Measurements from ENCODE around the gene OPN4. TPM values are rescaled to one million over a fixed set of nuclear protein-coding genes. Genes with fewer than 3 reads are reported as not detected.

The OPN4 gene
- total and polyA plus RNA-seq, 9 of the 15 experiments (the other 6 are each of a cell fraction or from before 2014, with no cell fraction given): not detected

DNA sequence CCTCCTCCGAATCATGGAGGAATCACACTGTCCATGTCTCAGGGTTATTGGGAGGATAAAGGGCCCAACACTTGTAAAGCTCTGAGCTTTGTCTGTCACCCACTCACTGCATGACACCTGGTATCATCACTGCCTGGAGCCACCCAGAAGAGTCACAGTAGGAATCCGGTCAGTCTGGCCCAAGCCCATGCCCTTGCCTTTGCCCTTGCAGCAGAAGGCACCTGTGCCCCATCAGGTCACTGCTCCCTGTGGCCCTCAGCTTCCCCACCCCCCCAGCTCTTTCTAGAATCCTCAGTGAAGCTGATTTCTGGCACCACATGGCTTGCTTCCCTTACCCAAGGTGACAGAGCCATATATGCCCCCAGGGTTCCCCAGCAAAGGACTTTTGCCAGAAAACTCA is 28.3 kb downstream of the OPN4 start:
- no TSS peak for BruUV-seq (replicated peaks)
- Histone ChIP-seq H4K20me1 (replicated peaks; ENCODE audit: control insufficient read depth, insufficient read depth, low read length) (no peaks in the 10 kb centered on the region), H3K9me1 (ENCODE audit: control insufficient read depth, insufficient read depth, low read length) (no peaks in the 10 kb centered on the region), H2AFZ (ENCODE audit: low read depth, low read length) (no peak overlapping the region), H3K9ac (ENCODE audit: insufficient read depth in 1 of 2, low read depth in 2 of 2, low read length in 2 of 2) (no peak overlapping the region), H3K4me3 (no peak overlapping the region), H3K9me3 (replicated peaks; ENCODE audit: control insufficient read depth, insufficient read depth, low read depth, low read length) (no peaks in the 10 kb centered on the region), H3K79me2 (ENCODE audit: control insufficient read depth, insufficient read depth, low read length) (no peaks in the 10 kb centered on the region), H3K27me3 (ENCODE audit: control insufficient read depth in 2 of 2, insufficient read depth in 2 of 2, low read length in 2 of 2) (peaks cover 7 to 29% of the 10 kb centered on the region in 2 experiments; a peak in 4 of 5 replicates), H3K27ac (ENCODE audit: extremely low read depth, low read depth, low read length) (no peak overlapping the region), H3K36me3 (ENCODE audit: control insufficient read depth, insufficient read depth, low read length) (no peaks in the 10 kb centered on the region), H3K4me1 (replicated peaks in 1 of 2; ENCODE audit: control insufficient read depth in 2 of 2, insufficient read depth in 2 of 2, low read length in 2 of 2) (peaks cover 9 to 38% of the 10 kb centered on the region in 2 experiments; a peak in 4 of 5 replicates), H3K4me2 (ENCODE audit: insufficient read depth, low read length) (no peak overlapping the region)
- TF ChIP-seq, protein P1, sequence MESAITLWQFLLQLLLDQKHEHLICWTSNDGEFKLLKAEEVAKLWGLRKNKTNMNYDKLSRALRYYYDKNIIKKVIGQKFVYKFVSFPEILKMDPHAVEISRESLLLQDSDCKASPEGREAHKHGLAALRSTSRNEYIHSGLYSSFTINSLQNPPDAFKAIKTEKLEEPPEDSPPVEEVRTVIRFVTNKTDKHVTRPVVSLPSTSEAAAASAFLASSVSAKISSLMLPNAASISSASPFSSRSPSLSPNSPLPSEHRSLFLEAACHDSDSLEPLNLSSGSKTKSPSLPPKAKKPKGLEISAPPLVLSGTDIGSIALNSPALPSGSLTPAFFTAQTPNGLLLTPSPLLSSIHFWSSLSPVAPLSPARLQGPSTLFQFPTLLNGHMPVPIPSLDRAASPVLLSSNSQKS (CRISPR knock-in tag; IDR thresholded peaks at IDR 0.05): no peak
- TF ChIP-seq MBD2 (IDR thresholded peaks at IDR 0.05; ENCODE audit: borderline replicate concordance, low read depth) (no peak), NFIX (CRISPR knock-in tag; IDR thresholded peaks at IDR 0.05; ENCODE audit: low read depth) (no peak), ZNF639 (CRISPR knock-in tag; conservative IDR thresholded peaks at IDR 0.05 in 1 of 2, IDR thresholded peaks at IDR 0.05 in 1 of 2) (no peak), XRCC3 (IDR thresholded peaks at IDR 0.05) (no peak)
- TF ChIP-seq, protein P2, sequence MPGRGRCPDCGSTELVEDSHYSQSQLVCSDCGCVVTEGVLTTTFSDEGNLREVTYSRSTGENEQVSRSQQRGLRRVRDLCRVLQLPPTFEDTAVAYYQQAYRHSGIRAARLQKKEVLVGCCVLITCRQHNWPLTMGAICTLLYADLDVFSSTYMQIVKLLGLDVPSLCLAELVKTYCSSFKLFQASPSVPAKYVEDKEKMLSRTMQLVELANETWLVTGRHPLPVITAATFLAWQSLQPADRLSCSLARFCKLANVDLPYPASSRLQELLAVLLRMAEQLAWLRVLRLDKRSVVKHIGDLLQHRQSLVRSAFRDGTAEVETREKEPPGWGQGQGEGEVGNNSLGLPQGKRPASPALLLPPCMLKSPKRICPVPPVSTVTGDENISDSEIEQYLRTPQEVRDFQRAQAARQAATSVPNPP (IDR thresholded peaks at IDR 0.05; ENCODE audit: borderline replicate concordance, insufficient read depth, insufficient read length): no peak
- TF ChIP-seq, protein P3, sequence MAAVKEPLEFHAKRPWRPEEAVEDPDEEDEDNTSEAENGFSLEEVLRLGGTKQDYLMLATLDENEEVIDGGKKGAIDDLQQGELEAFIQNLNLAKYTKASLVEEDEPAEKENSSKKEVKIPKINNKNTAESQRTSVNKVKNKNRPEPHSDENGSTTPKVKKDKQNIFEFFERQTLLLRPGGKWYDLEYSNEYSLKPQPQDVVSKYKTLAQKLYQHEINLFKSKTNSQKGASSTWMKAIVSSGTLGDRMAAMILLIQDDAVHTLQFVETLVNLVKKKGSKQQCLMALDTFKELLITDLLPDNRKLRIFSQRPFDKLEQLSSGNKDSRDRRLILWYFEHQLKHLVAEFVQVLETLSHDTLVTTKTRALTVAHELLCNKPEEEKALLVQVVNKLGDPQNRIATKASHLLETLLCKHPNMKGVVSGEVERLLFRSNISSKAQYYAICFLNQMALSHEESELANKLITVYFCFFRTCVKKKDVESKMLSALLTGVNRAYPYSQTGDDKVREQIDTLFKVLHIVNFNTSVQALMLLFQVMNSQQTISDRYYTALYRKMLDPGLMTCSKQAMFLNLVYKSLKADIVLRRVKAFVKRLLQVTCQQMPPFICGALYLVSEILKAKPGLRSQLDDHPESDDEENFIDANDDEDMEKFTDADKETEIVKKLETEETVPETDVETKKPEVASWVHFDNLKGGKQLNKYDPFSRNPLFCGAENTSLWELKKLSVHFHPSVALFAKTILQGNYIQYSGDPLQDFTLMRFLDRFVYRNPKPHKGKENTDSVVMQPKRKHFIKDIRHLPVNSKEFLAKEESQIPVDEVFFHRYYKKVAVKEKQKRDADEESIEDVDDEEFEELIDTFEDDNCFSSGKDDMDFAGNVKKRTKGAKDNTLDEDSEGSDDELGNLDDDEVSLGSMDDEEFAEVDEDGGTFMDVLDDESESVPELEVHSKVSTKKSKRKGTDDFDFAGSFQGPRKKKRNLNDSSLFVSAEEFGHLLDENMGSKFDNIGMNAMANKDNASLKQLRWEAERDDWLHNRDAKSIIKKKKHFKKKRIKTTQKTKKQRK (IDR thresholded peaks at IDR 0.05; ENCODE audit: borderline replicate concordance, low read depth, low read length): no peak
- ATAC-seq (no peak), DNase-seq (ENCODE audit: extremely low read depth in 1 of 4, low spot score in 3 of 4) (no peak), FAIRE-seq (no peak)
- intact Hi-C loops (cut with micrococcal nuclease): no loop called here
- in situ Hi-C loops (cut with MboI): no loop called here
- 7% methylated on average over 2 of the region's 2 CpGs for WGBS (ENCODE audit: insufficient coverage, low coverage, missing lambda C conversion rate)
- ChIA-PET POLR2A (interaction anchor here (0.6 to 1.1 kb wide), 2 partner anchors 13 to 37 kb away, joined by 3 to 6 read pairs; no protein-coding TSS in a partner anchor), CTCF (ENCODE audit: low intra/inter-chr PET ratio) (no interaction called here)
